ENCODE measurements around the gene CAPZB.

CAPZB gene

DNA sequence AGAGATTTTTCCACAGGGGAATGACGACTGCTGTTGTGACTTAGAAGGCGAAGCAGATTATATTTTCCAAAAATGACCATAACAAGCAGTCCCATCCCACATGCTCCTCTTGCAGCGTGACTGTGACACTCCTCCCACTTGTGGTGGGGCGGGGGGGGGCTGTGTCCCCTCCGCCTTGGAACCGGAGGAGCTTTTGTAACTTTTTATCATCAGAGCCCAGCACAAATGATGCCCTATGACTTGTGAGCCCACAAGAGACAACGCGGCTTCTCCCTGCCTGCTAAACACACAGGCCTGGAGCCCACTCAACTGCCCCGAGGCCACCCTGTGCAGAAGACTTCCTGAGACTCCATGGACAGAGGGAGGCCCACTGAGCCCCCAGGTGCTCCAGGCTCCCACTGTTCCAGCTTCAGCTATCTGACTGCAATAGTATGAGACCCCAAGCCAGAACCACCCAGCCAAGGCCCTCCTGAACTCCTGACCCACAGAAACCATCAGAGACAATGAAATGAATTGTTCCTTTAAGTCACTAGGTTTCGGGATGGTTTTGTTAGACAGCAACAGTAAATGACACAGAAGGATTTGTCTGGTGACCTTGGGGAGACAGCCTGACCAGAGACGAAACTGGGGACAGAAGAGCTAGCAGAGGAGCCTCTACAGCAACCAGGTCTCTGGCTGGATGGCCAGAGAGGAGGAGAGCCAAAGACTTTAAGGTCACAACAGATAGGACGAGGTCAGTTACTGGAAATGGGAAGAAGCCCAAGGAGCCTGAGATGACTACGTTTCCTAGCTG is 58.8 kb downstream of the CAPZB start:
- no peak for DNase-seq

DNA sequence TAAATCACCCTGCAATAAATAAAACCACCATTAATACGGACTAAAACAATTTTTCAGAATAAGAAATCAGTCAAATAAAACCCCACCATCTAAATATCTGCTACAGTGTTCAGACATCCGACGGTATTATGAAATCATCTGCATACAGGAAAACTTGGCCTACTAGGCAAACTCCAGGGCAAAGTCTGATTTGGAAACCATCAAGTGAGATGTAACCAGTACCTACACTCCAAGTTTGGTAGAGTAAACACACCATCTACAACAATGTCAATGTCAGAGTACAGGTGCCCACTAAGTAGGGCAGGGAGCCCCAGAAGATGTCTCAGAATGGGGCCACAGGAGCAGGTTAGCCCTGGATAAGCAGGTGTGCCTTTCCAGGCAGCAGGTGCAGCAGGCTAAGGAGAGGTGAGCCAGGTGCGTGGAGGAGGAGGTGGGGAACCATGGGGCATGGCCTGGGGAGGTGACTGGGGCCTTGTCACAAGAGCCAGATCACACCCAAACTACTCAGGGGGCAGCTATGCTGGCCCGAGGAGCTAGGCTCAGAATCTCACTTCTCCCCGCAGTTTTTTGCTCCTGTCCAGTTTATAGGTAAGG is 59.6 kb downstream of the CAPZB start:
- no peak for DNase-seq

DNA sequence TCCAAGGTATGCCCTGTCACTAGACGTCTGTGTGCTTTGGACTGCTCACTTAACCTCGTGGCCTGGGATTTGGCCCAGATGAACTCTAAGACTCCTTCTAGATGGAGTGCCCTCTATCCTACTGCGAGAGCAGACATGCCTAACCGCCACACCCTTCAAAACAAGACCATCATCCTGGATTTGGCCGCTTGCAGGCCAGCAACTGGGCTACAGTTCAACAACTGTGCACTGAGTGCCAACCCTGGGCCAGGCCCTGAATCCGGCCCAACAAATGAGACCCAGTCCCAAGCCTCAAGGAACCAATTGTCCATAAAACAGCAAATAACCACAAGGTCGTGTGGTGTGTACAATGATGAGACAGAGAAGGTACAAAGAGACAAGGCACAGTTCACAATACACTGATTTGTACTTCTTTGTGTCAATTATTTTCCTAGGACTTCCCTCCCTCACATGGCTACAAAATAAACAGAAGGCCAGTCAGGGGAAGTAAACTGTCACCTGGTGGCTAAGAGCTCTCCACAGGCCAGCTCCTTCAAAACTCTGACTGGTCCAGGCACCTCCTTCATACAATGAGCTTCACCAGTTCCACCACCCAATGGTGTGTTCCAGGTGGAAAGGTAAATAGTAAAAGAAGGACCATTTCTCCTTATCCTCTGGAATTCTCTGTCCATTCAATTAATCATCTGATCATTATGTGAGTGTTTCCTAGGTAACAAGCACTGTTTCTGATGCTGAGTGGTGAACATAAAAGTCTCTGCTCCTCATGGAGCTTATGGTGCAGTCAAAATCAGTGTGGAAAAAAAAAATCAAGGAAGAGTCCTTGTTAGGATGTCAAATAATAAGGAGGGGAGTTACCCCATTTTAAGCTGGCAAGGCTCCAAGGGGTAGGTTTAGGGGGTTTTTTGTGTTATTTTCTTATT is 60.4 kb downstream of the CAPZB start:
- peak; percentile 8 for DNase-seq

DNA sequence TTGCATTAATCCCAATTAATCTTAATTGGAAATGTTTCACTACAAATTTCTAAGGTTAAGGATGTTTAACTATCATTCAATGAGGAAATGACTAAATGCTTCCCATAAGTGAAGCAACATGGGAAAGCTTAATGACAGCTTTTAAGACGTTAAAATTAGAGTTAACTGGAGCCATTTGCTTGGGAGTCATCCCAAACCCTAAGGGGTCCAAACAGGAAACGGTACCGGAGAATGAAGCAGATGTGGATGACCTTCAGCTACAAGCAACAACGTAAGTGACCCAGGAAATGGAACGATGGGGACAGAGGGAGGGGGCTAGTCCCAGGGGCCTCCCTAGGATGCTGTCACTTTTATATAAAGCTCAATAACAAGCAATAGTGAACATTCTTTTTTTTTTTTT is 62.2 kb downstream of the CAPZB start:
- no peak for DNase-seq

DNA sequence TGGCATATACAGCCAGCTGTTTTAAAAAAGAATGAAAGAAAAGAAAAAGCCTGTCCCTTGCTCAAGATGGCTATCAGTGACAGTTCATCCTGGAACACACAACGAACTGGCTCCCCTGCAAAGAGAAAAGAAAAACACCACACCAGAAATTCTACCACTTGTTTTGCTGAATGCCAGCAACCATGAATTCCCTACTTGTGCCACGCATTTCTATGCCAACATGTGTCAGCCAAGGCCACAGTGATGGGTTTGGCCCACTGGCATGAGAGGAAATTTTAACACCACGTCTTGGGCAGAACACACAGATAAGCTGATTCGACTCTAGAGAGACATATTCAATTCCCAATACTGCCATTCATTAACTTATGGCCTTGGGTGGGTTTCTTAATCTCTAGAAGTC is 64.0 kb downstream of the CAPZB start:
- no peak for DNase-seq

DNA sequence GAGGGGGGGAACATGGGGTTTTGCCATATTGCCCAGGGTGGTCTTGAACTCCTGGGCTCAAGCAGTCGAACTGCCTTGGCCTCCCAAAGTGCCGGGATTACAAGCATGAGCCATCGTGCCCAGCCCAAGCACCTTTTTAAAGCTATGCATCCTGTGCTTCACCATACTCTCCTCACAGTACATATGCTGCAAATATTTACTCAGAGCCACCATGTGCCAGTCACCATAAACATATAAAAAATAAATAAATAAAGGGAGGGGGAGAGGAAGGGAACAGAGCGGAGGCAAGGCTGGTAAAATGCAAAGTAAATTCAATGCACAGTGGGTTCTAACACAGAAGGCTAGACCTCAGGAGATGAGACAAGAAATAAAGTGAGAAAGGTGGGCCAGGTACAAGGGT is 64.7 kb downstream of the CAPZB start:
- DNase-seq, result no peak

DNA sequence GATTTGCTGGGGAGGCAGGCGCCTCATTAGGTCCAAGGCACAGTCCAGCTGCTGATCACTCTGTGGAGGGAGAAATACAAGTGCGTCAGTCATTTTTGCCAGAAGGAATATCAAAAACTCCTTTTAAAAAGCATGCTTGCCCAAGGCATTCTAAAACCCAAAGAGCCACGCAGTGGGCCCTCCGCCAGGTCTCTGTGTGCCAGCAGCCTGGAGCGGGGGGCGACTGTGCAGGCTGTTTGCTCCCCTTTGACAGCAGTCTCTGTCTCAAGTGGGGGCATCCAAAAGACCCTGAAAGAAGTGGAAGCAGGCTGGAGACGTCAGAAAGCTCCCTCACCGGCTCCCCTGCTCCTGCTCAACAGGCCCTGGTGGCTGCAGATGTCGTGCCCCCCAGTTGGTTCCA is 65.6 kb downstream of the CAPZB start:
- no peak for DNase-seq

DNA sequence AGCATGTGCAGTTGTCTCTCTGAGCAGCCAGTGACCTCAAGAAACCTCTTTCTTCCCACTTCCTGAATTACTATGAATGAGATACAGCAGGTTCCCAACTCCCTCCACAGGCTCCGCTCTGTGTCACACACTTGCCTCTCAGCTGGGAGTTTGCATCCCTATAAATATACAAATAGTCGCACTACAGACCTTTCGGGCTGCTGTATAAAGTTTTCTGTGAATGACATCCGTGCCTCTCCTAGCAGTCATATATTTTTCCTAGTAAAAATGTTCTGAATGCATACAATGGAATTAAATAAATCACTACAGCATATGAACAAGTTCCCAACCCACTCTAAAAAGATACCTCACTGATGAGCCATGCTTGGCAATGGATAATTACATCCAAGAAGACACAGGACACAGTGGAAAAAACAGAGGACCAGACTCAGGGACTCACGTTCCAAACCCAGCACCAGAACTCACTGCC is 66.8 kb downstream of the CAPZB start:
- no peak for DNase-seq

DNA sequence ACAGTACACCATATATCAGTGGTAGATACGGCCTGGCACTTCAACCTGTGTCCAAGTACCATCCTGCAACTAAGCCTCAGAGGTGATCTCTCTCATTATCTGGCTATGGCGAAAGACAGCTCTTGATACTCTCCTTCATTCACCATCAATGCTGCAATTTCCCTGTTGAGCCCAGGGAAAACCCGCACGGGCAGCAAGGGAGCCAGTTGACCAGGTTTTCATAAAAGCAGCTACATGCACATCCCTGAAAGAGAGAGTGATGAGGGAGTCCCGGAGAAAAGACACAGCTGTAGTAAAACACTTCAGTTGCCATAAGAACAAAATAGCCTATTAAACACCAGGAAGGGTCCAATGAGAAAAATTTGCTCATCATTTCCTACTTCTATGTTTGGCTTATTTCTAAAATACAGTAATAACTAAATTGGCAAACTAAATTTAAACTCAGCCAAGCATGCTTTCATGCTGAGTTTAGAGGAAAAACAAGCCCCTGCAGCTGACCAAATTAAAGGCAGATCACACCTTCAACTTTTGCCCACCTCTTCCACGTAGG is 68.3 kb downstream of the CAPZB start:
- no peak for DNase-seq

DNA sequence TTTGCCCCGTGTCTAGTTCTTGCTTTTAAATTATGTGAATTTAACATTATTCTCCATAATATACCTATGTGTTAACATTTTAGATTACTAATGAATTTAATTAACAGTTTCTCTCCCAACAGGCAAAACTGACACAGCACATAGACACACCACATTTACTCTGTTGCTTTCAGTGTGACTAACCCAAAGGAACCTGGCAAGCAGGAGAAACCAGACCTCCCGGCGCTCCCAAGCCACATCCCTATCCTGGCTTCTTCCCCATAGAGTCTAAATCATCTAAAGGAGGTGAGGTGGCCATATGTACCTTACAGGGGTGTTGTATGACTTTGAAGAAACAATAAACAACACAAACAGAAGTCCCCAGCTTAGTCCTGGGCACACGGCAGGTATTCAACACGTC is 69.2 kb downstream of the CAPZB start:
- DNase-seq, result no peak

DNA sequence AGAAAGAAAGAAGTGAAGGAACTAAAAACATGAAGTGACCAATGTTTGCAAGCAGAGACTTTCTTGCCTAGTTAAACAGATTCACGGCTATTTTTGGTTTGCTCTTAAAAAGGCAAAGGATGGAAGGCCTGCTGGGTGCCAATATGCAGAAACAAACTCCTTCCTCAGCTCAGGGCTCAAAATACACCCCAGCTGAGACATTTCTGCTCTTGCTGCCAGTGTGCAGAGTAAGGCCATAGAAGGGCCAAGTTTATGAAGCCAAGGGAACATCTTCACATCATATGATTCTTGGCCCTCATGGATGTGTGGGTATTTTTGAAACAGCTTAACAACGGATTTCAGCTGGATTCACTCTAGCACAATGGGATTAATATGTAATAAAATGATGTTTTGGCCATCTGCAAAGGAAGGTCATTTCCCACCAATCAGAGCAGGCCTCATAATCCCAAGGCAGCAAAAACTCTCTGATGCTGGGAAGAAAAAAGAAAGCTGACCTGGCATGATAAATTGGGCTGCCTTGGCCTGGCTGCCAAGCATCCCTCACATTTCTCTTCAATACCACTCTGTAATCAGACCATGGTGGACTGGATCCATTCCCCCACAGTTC is 70.7 kb downstream of the CAPZB start:
- DNase-seq, result no peak

DNA sequence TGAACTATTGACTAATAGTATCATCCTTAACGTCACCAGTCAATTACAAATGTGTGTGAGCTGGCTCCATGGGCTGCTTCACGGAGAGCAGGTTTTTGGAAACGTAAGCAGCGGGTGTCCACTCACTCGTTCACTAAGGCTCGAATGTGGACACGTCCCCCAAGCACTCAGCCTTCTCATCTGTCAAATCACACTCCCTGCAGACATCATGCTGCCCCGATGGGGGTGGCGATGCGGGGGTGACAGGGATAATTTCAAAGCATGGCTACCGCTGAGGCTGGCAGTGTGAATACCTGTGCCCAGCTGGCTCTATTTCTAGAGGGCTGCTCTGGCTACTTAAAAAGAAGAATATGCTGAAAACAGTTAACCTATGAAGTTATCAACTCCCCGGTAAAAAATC is 71.3 kb downstream of the CAPZB start:
- no peak for DNase-seq

DNA sequence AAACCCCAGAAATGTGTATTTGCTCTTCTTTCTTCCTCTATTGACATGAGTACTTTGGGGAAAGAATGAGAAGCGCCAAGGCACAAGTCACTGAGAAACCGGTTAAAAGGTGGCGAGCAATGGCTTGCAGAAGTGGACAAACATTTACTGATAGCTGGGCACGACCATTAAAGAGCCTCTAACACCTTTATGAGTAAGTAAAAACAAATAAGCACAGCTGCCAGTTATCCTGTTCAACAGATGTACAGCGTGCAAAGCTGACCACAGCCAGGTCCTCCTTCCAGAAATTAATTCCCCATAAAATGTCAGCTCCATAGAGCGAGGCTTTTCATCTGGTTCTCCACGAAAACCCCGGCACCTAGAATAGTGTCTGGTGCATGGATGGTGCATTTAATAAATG is 72.7 kb downstream of the CAPZB start:
- peak; percentile 12 for DNase-seq

DNA sequence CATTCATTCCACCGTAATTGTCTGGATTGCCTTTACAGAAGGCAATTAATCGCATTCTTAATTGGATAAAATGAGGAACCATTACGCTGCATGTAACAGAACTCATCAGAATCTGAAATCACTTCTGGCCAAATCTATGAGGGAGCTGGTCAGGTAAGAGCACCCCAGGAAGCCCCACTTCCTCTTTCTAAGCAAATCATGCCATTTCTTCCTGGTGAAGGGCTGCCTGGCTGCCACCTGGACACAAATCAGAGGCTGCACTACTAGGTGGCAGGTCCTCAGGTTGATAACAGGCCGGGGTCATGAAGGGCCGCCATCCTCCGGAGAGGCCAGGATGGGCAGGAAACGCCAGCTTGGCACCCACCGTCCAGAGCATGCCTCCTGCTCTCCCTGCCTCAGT is 73.7 kb downstream of the CAPZB start:
- DNase-seq, result no peak

DNA sequence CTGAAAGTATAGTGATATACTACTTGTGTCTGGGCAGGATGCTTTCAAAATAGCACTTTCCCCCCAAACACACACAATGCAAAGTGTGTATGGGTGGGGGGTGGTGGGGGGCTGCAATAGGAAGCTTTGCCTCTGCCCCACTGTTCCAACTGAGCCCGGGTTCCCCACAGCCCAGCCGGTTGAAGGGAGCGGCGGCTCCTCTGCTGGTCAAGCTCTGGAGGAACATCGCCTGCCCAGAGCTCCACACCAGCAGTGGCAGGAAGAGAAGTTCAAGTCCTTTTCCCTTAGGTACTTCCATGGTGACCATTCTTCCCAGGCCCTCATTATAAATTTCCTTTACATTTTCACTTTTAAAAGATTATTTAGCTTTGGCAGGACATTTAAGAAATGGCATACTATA is 74.9 kb downstream of the CAPZB start:
- DNase-seq, result no peak

DNA sequence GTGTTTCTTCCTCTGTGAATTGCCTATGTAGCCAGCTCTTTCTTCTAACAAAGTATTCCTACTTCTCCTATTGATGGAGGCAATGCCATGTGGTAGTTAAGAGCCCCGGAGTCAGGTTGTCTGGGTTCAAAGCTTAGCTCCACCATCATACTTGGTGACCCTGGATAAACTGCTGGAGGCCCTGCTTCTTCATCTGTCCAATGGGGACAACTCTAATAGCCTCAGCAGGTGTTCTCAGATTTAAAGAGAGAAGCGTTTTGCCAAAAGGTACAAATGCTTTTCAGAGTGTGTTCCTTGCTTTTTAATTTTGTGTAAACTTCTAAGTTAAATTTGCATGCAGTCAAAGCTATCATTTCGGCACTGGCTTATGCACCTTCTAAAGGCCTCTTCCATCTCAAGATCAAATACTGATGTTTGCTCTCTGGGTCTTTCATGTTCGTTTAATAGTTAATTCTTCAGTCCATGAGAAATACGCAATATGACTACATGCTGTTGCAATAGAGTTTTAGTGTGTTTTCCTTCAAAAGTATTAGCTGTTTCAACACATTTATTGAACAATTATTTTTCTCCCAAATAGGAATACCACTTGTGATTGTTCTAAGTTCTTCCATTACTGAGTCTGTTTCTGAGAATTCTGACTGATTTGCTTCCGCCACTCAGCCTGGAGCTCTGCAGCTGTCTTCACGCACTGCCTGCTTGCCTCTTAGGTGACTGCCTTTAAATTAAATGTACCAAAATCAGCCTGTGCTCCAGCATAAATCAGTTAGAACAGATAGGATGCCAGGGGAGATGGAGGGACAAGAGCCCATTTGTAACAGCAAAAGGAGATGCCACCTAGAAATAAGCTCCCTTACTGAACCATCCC is 75.6 kb downstream of the CAPZB start:
- no peak for DNase-seq

DNA sequence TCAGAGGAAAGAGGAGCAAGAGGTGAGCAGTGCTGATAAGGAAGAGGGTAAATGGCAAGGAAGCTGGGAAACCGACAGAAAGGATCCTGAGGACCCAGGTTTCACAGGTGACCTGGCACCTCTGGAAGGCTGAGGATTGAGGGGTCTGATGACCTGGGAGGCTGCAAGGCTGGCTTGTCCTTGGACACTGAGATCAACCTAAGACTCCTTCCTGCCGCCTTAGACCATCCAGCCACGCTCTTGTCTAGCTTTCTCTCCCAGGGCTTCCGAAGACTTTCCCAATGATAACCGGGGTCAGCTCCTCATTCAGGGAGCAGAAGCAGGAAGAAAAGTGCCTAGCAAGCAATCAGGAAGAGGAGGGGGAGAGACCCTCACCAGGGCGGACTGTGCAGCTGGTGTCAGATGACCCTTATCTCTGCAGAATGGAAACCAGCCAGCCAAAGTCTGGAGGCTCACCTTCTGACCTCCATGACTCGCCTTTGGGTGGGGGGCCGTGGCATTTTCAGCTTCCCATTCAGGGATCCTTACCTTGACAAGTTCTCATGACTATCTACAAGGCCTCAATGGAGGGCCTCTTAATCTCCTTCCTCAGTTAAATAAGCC is 77.7 kb downstream of the CAPZB start:
- no peak for DNase-seq

DNA sequence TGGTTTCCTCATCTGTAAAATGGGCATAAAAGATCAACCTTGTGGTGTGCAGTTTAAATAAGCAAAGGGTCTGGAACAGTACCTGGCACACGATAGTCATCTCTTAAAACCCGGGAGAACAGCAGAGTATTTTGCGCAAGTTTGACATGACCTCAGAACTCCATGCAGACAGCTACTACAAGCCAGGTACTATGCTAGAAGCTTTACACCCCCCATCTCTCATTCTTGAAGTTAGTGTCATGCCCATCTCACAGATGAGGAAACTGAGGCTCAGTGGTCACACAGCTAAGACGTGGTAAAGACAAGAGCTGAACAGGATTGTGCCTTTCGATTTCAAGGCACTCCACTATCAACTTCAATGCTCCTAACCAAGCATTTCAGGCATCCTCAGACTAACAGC is 78.7 kb downstream of the CAPZB start:
- no peak for DNase-seq

DNA sequence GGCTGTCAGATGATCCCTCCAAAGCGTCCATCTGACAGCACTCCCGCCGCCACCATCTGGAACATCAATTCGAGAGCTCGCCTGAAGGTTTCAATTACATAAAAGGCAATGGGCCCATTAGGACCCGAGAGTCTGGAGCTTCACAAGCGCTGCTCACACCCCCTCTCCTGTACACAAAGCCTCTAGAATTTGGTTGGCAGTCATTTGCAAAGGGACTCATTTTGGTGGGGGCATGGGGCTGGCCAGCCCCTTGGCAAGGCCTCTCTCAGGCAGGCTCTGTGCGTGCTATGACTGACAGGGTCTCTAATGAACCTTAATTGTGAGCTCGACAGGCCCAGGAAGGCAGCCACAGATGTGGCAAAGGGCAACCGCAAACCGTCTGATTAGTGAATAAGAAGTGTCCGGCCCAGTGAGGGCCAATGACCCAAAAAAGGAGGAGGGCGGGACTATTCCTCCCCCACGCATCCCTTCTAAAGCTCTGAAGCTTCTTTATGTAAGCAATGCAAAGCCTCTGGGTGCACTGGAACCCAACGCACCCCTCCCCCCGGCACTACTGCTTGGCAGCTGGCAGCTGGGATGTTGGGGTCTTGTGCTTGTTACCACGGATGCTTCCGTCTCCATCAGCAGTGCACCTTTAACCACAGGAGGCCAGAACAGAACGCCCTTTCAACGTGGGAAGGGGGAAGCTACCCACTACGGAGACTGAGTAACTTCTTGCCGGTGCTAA is 79.4 kb downstream of the CAPZB start:
- no peak for DNase-seq

DNA sequence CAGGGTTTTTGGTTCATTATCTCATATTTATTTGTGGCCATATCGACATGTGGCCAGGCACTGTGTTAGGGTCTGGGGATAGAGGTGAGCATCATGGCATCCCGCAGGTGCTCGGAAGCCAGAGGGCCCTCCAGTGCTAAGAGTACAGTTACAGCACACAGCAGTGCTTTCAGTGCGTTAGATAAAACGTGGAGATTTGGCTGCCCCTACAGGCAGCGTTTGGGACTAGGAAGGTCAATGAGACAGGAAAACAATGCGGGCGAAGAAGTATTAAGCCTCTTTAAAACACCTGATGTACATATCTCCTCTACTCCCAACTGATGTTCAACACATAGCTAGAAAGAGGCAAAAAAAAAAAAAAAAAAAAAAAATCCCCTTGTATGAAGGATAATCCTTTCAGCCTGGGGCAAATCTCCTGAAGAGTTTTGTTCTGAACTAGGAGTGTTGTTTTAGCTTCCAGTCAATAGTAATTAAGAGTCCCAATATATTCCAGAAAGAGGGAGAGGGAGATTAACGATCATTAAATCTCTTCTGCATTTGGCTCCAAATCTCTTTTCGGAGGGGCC is 80.1 kb downstream of the CAPZB start:
- DNase-seq, result no peak
